ENCODE data around the gene DDX1. TPM values are rescaled to one million over a fixed set of nuclear protein-coding genes. Genes with fewer than 3 reads are reported as not detected.

The DDX1 gene
- total and polyA plus RNA-seq, 2 donors (not counting 3 experiments of a cell fraction or from before 2014, with no cell fraction given): 41.2 to 117 TPM

DNA sequence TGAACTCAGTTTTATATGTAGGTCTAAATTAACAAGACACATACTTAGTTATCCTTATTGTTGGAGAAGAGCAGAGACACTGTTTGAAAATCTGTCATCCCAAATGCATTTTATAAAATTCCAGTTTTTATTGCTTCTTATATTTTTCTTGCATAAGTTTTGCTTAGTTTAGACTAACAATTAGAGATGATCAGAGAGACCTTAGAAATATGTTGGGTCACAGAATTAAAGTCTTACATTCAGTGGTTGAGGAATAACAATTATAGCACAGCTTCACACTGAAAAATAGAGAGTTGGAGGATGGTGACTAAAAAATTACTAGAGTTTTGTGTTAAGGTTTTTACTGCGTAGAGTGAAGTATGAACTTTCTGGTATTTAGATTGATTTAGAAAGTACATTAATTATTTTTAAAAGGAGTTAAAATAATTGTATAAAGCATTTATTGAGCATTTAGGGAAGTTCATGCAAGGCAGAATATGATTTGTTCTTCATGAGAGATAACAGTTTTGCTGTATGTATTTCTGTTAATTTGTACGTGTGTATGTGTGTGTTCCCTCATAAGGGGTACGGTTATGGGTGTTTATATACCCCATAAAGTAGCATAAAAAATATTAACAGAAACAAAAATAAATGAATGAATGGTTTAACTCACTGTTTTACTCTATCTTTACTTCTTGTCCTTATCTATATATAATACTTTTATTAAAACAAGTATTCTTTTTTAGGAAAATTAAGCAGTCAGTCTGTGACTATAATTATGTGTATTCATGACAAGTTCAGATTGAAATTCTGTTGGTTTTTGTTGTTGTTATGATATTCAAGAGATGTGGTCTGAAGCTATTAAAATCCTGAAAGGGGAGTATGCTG lies 31.2 kb downstream of the DDX1 start:
- dilution Hi-C loops (cut with MboI; ENCODE audit: extremely low pct_ligation_motif_present, low sequenced_read_pairs): no loop called here

More for the DNA sequence above, 31.2 kb downstream of the DDX1 start:
- Histone ChIP-seq H4K20me1 (replicated peaks; ENCODE audit: control insufficient read depth, extremely low read depth, insufficient read depth, low read length) (peaks cover 4% of the 10 kb centered on the region), H3K79me2 (ENCODE audit: control insufficient read depth, insufficient read depth, low read length) (no peaks in the 10 kb centered on the region), H3K36me3 (ENCODE audit: control insufficient read depth in 2 of 2, extremely low read depth in 1 of 2, insufficient read depth in 2 of 2, low read length in 2 of 2) (peaks cover 19 to 29% of the 10 kb centered on the region in 2 experiments), H3K9me1 (replicated peaks; ENCODE audit: control insufficient read depth, extremely low read depth, insufficient read depth, low read length) (no peaks in the 10 kb centered on the region), H2AFZ (ENCODE audit: low read depth, low read length) (no peak overlapping the region), H3K9ac (replicated peaks; ENCODE audit: extremely low read depth, insufficient read depth, low read length) (no peak overlapping the region), H3K9me3 (replicated peaks; ENCODE audit: control insufficient read depth, insufficient read depth, low read length) (no peaks in the 10 kb centered on the region), H3K4me1 (ENCODE audit: control insufficient read depth, extremely low read depth, insufficient read depth, low read length) (no peaks in the 10 kb centered on the region), H3K27me3 (ENCODE audit: control insufficient read depth in 2 of 2, insufficient read depth in 2 of 2, low read length in 2 of 2) (no peaks in the 10 kb centered on the region), H3K27ac (ENCODE audit: insufficient read depth, low read depth, low read length) (no peak overlapping the region), H3K4me2 (ENCODE audit: insufficient read depth, low read length) (no peak overlapping the region), H3K4me3 (replicated peaks in 1 of 3; ENCODE audit: insufficient read depth in 1 of 3, low read depth in 1 of 3, low read length in 3 of 3) (no peak overlapping the region)
- TF ChIP-seq POLR2A (IDR thresholded peaks at IDR 0.05; ENCODE audit: low read depth, low read length) (no peak), POLR2AphosphoS5 (IDR thresholded peaks at IDR 0.05; ENCODE audit: insufficient read depth, low read depth, low read length) (no peak), EZH2 (IDR thresholded peaks at IDR 0.05; ENCODE audit: borderline replicate concordance, low read depth, low read length, severe bottlenecking) (no peak), GATA2 (IDR thresholded peaks at IDR 0.05; ENCODE audit: insufficient read depth, insufficient read length, low read depth, low read length) (no peak), MYC (IDR thresholded peaks at IDR 0.05; ENCODE audit: low read depth, low read length) (no peak), FOS (IDR thresholded peaks at IDR 0.05; ENCODE audit: borderline replicate concordance, insufficient read depth, low read length) (no peak), MAX (IDR thresholded peaks at IDR 0.05; ENCODE audit: insufficient read depth, insufficient read length) (no peak), JUN (IDR thresholded peaks at IDR 0.05; ENCODE audit: borderline replicate concordance, insufficient read depth, insufficient read length, low read depth) (no peak), CTCF (IDR thresholded peaks at IDR 0.05; ENCODE audit: extremely low read depth in 1 of 2, insufficient read depth in 1 of 2, low read depth in 1 of 2, low read length in 2 of 2) (no peak)
- no peak for FAIRE-seq
- ChIA-PET POLR2A (interaction anchor here (0.8 kb wide), 1 partner anchor 9 kb away, joined by 3 read pairs; no protein-coding TSS in a partner anchor), CTCF (no interaction called here)
- no TSS peak for BruUV-seq (replicated peaks)
- no peak for DNase-seq (ENCODE audit: low read depth, low spot score)
- intact Hi-C loops (cut with micrococcal nuclease): no loop called here

All from endothelial cell of umbilical vein (primary cell).